Cardiac muscle cell (in vitro differentiated cells and primary cell): Measurements from ENCODE around the gene E2F2. TPM values are rescaled to one million over a fixed set of nuclear protein-coding genes. Genes with fewer than 3 reads are reported as not detected.

Source experiments
- DNase-seq, 2 donors: peaks; one replicate each; pipeline versions ENCODE4 v3.0.0 to v3.0.0-alpha.2; 2010 to 2017; ENCODE audit warnings: low read depth in 1 of 2, low spot score in 1 of 2
- H3K27ac ChIP-seq: fragments of 200-600 bp; sonication (generic); 2 replicates; pipeline ENCODE4 v1.5.1; 2016
- H3K27me3 ChIP-seq: fragments of 200-600 bp; sonication (generic); 2 replicates; pipeline ENCODE4 v1.6.0; 2016; ENCODE audit warnings: control low read depth
- H3K36me3 ChIP-seq: fragments of 200-600 bp; sonication (generic); 2 replicates; pipeline ENCODE4 v1.5.1; 2016; ENCODE audit warnings: control low read depth
- H3K4me1 ChIP-seq: fragments of 200-600 bp; sonication (generic); 2 replicates; pipeline ENCODE4 v1.8.1; 2017; ENCODE audit warnings: low read depth, mild to moderate bottlenecking, mixed run types
- H3K4me3 ChIP-seq: fragments of 200-600 bp; sonication (generic); 2 replicates; pipeline ENCODE4 v1.5.1; 2016; ENCODE audit warnings: mild to moderate bottlenecking
- H3K9me3 ChIP-seq: fragments of 200-600 bp; sonication (generic); 2 replicates; pipeline ENCODE4 v1.5.1; 2017; ENCODE audit warnings: low read depth, mild to moderate bottlenecking, control low read depth
- polyA plus RNA-seq: library from polyadenylated mRNA; unstranded; fragments of >200 nt; fragmentation: Nextera tagmentation; extraction: Ambion mirVana; gene quantifications from 2 replicates; pipeline ENCODE4 v1.2.1, GENCODE V29; 2016
- total RNA-seq: library from RNA; depleted of rRNA; stranded (reverse); fragments of >200 nt; gene quantifications from 2 replicates; pipeline ENCODE4 v1.2.3, GENCODE V29; 2016
- TF ChIP-seq, protein P1 (sequence below): IDR thresholded peaks from 2 replicates; pipeline ENCODE4 v1.5.1; 2012; ENCODE audit warnings: low read depth, mild to moderate bottlenecking, low read length

E2F2 gene
- total and polyA plus RNA-seq, 2 experiments from 2014 or later: 2.1 to 2.2 TPM

DNA sequence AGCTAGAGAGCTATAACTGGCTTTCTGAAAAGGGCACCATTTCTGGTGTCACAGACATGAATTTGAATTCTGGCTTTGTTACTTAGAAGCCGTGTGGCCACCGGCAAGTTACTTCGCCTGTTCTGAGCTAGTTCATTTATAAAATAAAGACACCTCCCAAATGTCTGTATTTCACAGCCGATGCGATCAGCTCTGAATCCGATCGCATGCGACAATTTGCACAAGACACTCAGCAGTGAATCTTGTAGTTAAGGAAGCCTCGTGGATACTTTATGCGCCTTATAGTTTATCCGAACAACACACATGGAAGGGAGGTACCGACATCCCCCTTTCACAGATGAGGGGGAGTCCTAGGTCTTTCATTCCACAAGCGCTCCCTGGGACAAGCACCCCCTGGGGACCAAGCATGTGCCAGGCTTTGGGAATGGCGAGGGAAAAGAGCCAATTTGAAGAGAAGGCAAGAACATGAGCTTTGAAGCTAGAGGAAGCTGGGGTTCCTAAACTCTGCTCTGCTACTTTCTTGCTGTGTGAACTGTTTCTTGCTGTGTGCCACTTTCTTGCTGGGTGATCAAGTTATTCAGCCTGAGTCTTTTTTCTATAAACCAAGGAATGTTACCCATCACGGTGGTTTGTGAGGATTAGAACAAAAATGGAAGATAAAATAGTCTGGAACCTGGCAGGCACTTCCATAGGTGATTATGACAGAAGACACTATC is 24.4 kb upstream of the E2F2 start:
- Histone ChIP-seq H3K27ac (peak overlapping the region; percentile 100), H3K36me3 (peaks cover 7% of the 10 kb centered on the region)

DNA sequence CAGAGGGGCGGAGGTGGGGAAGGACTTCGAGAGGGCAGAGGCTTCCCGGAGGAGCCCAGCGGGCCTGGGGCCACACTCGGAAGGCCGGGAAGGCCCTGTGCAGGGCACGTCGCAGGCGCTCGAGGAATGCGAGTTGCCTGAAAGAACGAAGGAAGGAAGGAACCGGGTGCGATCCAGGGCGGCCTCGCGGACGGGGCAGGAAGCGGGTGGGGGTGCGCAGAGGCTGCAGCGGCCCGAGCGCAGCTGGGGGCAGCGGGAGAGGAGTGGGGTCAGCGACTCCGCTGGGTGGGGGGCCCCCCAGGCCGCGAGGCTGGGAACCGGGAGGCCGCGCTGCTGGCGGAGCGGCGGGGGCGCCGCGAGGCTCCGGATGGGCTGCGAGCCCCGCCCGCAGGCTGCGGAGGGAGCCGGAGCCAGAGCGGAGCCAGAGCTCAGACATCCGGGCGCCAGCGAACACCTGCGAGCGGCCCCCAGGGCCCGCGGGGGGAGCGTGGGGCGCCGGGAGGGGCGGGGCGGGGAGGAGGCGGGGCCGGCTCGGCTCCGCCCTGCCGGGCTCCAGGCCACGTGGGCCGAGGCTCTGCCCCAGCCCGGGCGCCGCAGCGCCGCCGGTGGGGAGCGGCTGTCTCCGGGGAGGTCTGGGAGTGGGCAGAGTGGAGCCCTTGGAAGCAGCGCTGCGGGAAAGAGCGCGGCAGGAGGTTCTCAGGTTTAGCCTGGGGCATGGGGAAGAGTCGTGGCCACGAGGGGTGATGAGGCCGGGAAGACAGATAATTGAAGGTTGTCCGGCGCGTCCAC is 23.6 kb upstream of the E2F2 start:
- peak overlapping the region; percentile 16 for H3K4me3 ChIP-seq
- no peaks in the 10 kb centered on the region for H3K27me3 ChIP-seq
- no peaks in the 10 kb centered on the region for H3K9me3 ChIP-seq
- peaks cover 49% of the 10 kb centered on the region for H3K4me1 ChIP-seq
- TF ChIP-seq, protein P1, sequence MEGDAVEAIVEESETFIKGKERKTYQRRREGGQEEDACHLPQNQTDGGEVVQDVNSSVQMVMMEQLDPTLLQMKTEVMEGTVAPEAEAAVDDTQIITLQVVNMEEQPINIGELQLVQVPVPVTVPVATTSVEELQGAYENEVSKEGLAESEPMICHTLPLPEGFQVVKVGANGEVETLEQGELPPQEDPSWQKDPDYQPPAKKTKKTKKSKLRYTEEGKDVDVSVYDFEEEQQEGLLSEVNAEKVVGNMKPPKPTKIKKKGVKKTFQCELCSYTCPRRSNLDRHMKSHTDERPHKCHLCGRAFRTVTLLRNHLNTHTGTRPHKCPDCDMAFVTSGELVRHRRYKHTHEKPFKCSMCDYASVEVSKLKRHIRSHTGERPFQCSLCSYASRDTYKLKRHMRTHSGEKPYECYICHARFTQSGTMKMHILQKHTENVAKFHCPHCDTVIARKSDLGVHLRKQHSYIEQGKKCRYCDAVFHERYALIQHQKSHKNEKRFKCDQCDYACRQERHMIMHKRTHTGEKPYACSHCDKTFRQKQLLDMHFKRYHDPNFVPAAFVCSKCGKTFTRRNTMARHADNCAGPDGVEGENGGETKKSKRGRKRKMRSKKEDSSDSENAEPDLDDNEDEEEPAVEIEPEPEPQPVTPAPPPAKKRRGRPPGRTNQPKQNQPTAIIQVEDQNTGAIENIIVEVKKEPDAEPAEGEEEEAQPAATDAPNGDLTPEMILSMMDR: no peak
- H3K36me3 ChIP-seq: peaks cover 7% of the 10 kb centered on the region
- peak; percentile 93 to 95 for DNase-seq
- H3K27ac ChIP-seq: peak overlapping the region; percentile 100

More for the DNA sequence above, 24.4 kb upstream of the E2F2 start:
- Histone ChIP-seq H3K4me1 (peaks cover 53% of the 10 kb centered on the region), H3K4me3 (peak overlapping the region; percentile 4), H3K27me3 (no peaks in the 10 kb centered on the region), H3K9me3 (no peaks in the 10 kb centered on the region)
- DNase-seq: peak; percentile 26 to 58
- TF ChIP-seq, protein P1: no peak

DNA sequence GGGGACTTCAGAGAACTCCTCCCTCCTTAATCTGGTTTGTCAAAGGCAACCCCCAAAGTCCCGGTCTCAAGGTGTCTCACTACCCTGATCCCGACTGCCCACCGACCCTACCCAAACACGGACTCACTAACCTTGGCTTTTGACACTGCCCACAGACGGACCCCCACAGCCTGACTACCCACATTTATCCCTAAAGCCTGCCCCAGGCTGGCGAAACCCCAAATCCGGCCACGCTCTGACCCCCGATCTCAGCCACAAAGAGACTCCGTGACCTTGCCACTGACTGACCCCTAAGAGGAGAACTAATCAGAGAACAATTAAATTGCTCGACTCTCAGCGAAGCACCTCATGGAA is 23.1 kb upstream of the E2F2 start:
- H3K4me1 ChIP-seq: peaks cover 49% of the 10 kb centered on the region
- H3K9me3 ChIP-seq: no peaks in the 10 kb centered on the region
- no peak for DNase-seq
- H3K36me3 ChIP-seq: peaks cover 7% of the 10 kb centered on the region
- peak overlapping the region; percentile 100 for H3K27ac ChIP-seq
- TF ChIP-seq, protein P1: no peak
- peak overlapping the region; percentile 16 for H3K4me3 ChIP-seq
- H3K27me3 ChIP-seq: no peaks in the 10 kb centered on the region

DNA sequence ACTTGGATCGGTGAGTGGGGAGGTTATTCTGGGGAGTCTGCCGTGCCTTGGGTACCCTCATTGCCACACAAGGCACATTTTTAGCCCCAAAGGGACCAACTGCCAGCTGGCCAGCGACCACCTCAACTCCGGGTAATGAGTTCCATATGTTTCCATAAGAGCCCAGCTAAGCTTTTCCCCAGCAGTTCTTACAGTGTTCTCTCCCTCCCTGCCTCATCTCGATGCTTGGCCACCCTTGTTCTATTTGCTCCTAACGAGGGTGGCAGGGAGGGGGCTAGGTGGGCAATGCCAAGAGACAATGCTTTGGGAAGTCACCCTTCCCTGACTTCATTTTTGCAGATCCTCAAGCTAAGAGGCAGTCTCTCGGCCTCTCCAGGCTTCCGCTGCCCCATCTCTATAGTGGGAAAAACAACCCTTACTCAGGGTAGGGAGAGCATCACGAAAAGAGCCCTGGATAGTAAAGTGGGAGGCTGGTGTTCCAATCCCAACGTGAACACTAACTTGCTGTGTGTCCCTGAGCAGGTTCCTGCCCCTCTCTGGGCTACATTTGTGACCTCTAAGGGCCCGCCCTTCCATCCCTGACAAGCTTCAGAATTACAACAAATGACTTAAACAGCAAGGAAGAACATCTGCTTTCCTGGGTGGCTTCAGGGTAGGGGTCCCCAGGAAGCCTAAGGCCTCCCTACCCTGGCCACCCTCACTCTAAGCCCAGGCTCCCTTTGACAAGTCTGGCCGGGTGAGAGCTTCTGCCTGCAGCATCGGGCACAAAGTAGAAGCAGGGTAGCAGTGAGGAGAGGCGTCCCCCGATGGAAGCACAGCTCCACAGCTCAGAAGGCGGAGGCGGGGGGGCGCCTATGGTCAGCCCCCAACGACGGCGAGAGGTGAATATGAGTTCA is 22.4 kb upstream of the E2F2 start:
- Histone ChIP-seq H3K4me1 (peaks cover 49% of the 10 kb centered on the region), H3K4me3 (peak overlapping the region; percentile 16), H3K27ac (peak overlapping the region; percentile 100), H3K36me3 (peaks cover 7% of the 10 kb centered on the region), H3K27me3 (no peaks in the 10 kb centered on the region), H3K9me3 (no peaks in the 10 kb centered on the region)
- TF ChIP-seq, protein P1: no peak
- DNase-seq: no peak

DNA sequence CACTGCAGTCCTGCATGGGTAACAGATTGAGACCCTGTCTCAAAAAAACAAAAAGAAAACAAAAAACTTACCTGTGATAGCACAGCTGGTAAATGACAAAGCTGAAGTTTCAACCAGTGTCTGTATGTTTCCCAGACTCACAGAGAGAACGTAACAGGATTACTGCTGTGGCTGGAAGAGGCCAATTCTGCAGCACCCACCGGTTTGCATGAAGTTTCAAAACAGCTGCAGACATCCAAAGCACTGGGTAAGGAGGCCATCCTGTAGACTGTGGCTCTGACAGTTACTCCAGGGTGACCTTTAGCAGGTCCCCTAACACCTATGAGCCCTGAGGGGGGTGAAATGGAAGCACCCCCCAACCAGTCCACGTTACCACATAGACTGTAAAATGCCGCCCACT is 20.8 kb upstream of the E2F2 start:
- no peaks in the 10 kb centered on the region for H3K27me3 ChIP-seq
- H3K9me3 ChIP-seq: no peaks in the 10 kb centered on the region
- H3K4me1 ChIP-seq: peaks cover 48% of the 10 kb centered on the region
- DNase-seq: no peak
- TF ChIP-seq, protein P1: no peak
- no peak overlapping the region for H3K4me3 ChIP-seq
- H3K27ac ChIP-seq: peak overlapping the region; percentile 100
- H3K36me3 ChIP-seq: no peaks in the 10 kb centered on the region
